Kidney (tissue), 14 donors: ENCODE data around the gene ING3. TPM values are rescaled to one million over a fixed set of nuclear protein-coding genes. Genes with fewer than 3 reads are reported as not detected.

ENCODE experiments used
- DNase-seq, 5 donors: peaks; one replicate each; pipeline ENCODE4 v3.0.0-alpha.2; 2013 to 2020
- FAIRE-seq: peaks from 2 replicates; lab custom pipeline; 2012; peaks lifted over from hg19 to GRCh38; lab: Jason Lieb, UNC
- H3K27ac ChIP-seq, 2 donors: one replicate each; pipeline ENCODE4 v1.7.0; 2013; ENCODE audit warnings: low read depth in 2 of 2, low read length in 2 of 2, inconsistent platforms in 1 of 2
- H3K27me3 ChIP-seq: one replicate; pipeline ENCODE4 v1.7.1; 2013; ENCODE audit warnings: low read length, inconsistent platforms; ENCODE audit not compliant: control insufficient read depth, insufficient read depth
- H3K36me3 ChIP-seq, 3 donors: one replicate each; pipeline versions ENCODE4 v1.7.0 to v1.7.1; 2013; ENCODE audit warnings: low read length in 3 of 3, control low read depth in 1 of 3, inconsistent platforms in 1 of 3; ENCODE audit not compliant: insufficient read depth in 3 of 3, control insufficient read depth in 2 of 3
- H3K4me1 ChIP-seq, 3 donors: one replicate each; pipeline versions ENCODE4 v1.7.0 to v1.7.1; 2013; ENCODE audit warnings: low read length in 3 of 3, inconsistent platforms in 1 of 3, low read depth in 1 of 3; ENCODE audit not compliant: control insufficient read depth in 2 of 3, insufficient read depth in 2 of 3
- H3K4me3 ChIP-seq, 3 donors: one replicate each; pipeline versions ENCODE4 v1.7.0 to v1.8.1; 2013; ENCODE audit warnings: low read length in 3 of 3, control low read depth in 1 of 3, inconsistent platforms in 1 of 3
- H3K9ac ChIP-seq, 3 donors: one replicate each; pipeline versions ENCODE4 v1.7.0 to v1.7.1; 2013; ENCODE audit warnings: low read length in 3 of 3, control low read depth in 1 of 3, inconsistent platforms in 1 of 3
- H3K9me3 ChIP-seq, 3 donors: one replicate each; pipeline versions ENCODE4 v1.7.0 to v1.7.1; 2013; ENCODE audit warnings: low read length in 3 of 3, control low read depth in 1 of 3, inconsistent platforms in 1 of 3; ENCODE audit not compliant: control insufficient read depth in 2 of 3, insufficient read depth in 1 of 3
- intact Hi-C: fragments of 100-400 bp; cut with DNase I; formaldehyde crosslinking; loops from one replicate; pipeline ENCODE4 v1.11.1; 2022
- polyA plus RNA-seq: library from polyadenylated mRNA; stranded (reverse); fragments of 350-450 nt; fragmentation: Illumina TruSeq; extraction: RNeasy Lipid Tissue Mini Kit (QIAGEN cat#74804); gene quantifications from one replicate; pipeline ENCODE4 v1.2.3, GENCODE V29; 2014; ENCODE audit warnings: low read depth, low replicate concordance; ENCODE audit not compliant: insufficient read depth
- total RNA-seq: library from RNA; stranded (reverse); fragmentation: NEBNext Ultra II Directional; extraction: Animal tissue kit (Norgen Biotek cat#: 25700); gene quantifications from one replicate; pipeline ENCODE4 v1.2.1, GENCODE V29; 2021
- TF ChIP-seq, protein P1 (sequence below): IDR thresholded peaks from 3 replicates; pipeline ENCODE4 v1.5.1; 2012; ENCODE audit warnings: mild to moderate bottlenecking, moderate library complexity, borderline replicate concordance; ENCODE audit not compliant: insufficient read depth; ENCODE audit errors: extremely low read depth
- donor health status: control.
- donor health status: control.
- donor health status: control.
- donor health status: control.
- donor health status: control.
- donor health status: DM: yes; HTN: yes; CAD: no.
- donor health status: Normal renal cell carcinoma (clear cell type).

ING3 gene
- total and polyA plus RNA-seq, 2 donors from 2014 or later = 5.2 to 20.8 TPM

DNA sequence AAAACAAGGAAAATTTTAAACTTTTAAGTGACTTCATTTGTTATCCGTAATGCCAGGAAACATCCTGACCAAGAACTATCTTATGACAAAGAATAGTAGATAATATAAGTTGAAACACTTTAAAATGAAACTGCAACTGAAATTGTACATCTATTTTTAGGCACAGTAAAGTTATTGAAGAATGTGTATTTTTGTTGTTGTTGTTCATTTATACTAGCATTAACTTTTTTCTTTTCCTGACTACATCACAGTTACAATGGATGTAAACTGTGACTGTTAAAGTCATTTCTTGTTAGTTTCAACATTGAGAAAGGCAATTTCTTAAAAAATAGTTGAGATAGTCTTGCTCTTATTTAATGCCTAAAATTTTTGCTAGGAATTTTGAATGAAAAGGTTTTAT lies 40.6 kb downstream of the ING3 start:
- peak overlapping the region in 2 of 3 donors; percentile 37 to 48 for H3K9ac ChIP-seq
- H3K27ac ChIP-seq = peak overlapping the region in 1 of 2 donors; percentile 52
- H3K9me3 ChIP-seq = no peaks in the 10 kb centered on the region
- no peaks in the 10 kb centered on the region for H3K27me3 ChIP-seq
- intact Hi-C loops = loop anchor here (5.0 kb wide), 1 partner anchor 91 kb away; no protein-coding TSS in a partner anchor
- H3K36me3 ChIP-seq = no peaks in the 10 kb centered on the region
- H3K4me3 ChIP-seq = peak overlapping the region; percentile 39 to 70 (median 58)
- TF ChIP-seq, protein P1, sequence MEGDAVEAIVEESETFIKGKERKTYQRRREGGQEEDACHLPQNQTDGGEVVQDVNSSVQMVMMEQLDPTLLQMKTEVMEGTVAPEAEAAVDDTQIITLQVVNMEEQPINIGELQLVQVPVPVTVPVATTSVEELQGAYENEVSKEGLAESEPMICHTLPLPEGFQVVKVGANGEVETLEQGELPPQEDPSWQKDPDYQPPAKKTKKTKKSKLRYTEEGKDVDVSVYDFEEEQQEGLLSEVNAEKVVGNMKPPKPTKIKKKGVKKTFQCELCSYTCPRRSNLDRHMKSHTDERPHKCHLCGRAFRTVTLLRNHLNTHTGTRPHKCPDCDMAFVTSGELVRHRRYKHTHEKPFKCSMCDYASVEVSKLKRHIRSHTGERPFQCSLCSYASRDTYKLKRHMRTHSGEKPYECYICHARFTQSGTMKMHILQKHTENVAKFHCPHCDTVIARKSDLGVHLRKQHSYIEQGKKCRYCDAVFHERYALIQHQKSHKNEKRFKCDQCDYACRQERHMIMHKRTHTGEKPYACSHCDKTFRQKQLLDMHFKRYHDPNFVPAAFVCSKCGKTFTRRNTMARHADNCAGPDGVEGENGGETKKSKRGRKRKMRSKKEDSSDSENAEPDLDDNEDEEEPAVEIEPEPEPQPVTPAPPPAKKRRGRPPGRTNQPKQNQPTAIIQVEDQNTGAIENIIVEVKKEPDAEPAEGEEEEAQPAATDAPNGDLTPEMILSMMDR = no peak
- FAIRE-seq (peak; percentile 50), DNase-seq (no peak)
- peaks cover 0 to 5% (median 3%) of the 10 kb centered on the region in 3 donors for H3K4me1 ChIP-seq

DNA sequence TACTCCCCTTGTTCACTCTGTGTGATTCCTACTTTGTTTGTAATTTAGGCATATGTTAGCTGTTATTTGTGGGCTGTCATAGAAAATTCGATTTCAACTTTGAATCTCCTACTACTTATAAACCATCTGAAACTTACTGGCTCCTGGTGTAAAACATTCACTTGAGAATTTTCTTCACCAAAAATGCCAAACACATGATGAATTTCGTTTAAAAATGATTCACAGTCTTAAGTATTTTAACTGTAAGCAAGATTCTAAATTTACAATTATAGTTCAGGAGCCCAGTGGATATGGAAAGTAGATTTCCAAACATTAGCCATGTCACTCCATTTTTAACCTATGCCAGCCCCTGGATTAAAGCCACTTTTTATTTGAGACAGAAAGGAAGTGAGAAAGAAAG lies 41.0 kb downstream of the ING3 start:
- TF ChIP-seq, protein P1 = no peak
- intact Hi-C loops = loop anchor here (5.0 kb wide), 1 partner anchor 91 kb away; no protein-coding TSS in a partner anchor
- H3K27ac ChIP-seq = peak overlapping the region in 1 of 2 donors; percentile 6
- H3K36me3 ChIP-seq = no peaks in the 10 kb centered on the region
- H3K4me1 ChIP-seq = peaks cover 0 to 5% (median 3%) of the 10 kb centered on the region in 3 donors
- no peaks in the 10 kb centered on the region for H3K9me3 ChIP-seq
- H3K4me3 ChIP-seq = peak overlapping the region; percentile 29 to 70 (median 58)
- no peak for FAIRE-seq
- H3K9ac ChIP-seq = peak overlapping the region in 2 of 3 donors; percentile 37 to 48
- DNase-seq = no peak
- H3K27me3 ChIP-seq = no peaks in the 10 kb centered on the region

DNA sequence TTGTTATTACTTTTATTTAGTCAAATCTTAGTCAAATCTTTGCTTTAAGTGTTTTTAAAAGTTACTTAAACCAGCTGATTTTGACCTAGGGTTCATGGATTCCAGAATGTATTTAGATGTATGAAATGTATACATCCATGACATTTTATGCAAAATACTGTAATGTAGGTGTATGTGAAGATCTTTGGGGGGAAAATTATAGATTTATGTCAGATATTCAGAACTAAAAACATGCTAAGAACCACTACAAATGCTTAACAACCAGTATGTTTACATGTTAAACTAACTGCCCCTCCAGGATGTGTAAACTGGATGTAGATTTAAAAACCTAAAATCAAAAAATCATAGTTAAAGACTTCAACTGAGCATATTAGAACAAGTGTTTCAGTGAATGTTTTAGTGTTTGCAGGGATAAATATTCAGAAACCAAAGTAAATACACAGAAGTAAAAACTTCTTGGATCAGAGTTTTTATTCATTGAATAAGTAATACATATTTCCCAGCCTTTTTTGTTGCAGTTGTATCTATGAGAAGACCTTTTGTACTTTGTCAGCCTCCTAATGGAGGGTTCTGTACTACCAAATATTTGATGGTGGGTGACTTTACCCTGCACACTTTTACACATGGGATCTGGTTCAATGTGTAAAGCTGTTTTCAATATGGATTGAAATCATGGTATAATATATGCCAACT lies 41.8 kb downstream of the ING3 start:
- Histone ChIP-seq H3K4me1 (peaks cover 3 to 7% (median 5%) of the 10 kb centered on the region in 3 donors), H3K9ac (no peak overlapping the region), H3K27me3 (no peaks in the 10 kb centered on the region), H3K27ac (no peak overlapping the region), H3K36me3 (no peaks in the 10 kb centered on the region), H3K4me3 (no peak overlapping the region), H3K9me3 (no peaks in the 10 kb centered on the region)
- DNase-seq (no peak), FAIRE-seq (no peak)
- TF ChIP-seq, protein P1 = no peak
- intact Hi-C loops = loop anchor here (5.0 kb wide), 1 partner anchor 90 kb away; no protein-coding TSS in a partner anchor
